NT2/D1 (cell line): Measurements from ENCODE around the gene ABHD18.
"Not testable (repeated sequence)": the region's sequence is repeated elsewhere in the genome, so short reads cannot be mapped to it uniquely, and the experiment has no call there.

Experiments used
- YY1 ChIP-seq: IDR thresholded peaks from 2 replicates; pipeline ENCODE4 v1.6.1; 2011; ENCODE audit not compliant: insufficient read length, insufficient read depth
- ZNF274 ChIP-seq: IDR thresholded peaks from 2 replicates; pipeline ENCODE4 v1.6.1; 2011; ENCODE audit warnings: mild to moderate bottlenecking, low read depth, low read length

DNA sequence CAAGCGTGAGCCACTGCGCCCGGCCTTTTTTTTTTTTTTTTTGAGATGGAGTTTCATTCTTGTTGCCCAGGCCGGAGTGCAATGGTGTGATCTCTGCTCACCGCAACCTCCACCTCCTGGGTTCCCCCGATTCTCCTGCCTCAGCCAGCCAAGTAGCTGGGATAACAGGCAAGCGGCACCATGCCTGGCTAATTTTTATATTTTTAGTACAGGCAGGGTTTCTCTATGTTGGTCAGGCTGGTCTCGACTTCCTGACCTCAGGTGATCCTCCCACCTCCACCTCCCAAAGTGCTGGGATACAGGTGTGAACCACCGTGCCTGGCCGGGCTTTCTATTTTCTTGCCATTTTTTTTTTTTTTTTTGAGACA is 101.2 kb downstream of the ABHD18 start:
- not testable (repeated sequence) for TF ChIP-seq YY1, ZNF274
